SJSA1 (cell line): ENCODE results near the gene AGPAT4. TPM values are rescaled to one million over a fixed set of nuclear protein-coding genes. Genes with fewer than 3 reads are reported as not detected.
A peak's percentile ranks its signal among the peaks of the same experiment; 100 is the strongest.

Experiments used
- DNase-seq, 2 experiments: peaks; one replicate each; pipeline ENCODE4 v3.0.0-alpha.2; 2015 to 2020; ENCODE audit warnings: low spot score in 2 of 2, low read depth in 1 of 2
- H3K27ac ChIP-seq: fragments of 250-450 bp; sonication (Bioruptor Pico); 2 replicates; pipeline ENCODE4 v1.5.1; 2020; ENCODE audit warnings: mild to moderate bottlenecking, moderate library complexity
- H3K27me3 ChIP-seq: fragments of 250-450 bp; sonication (Bioruptor Pico); replicated peaks from 2 replicates; pipeline ENCODE4 v1.5.1; 2020; ENCODE audit warnings: mild to moderate bottlenecking, moderate library complexity
- H3K36me3 ChIP-seq: fragments of 250-450 bp; sonication (Bioruptor Pico); 2 replicates; pipeline ENCODE4 v1.5.1; 2020; ENCODE audit warnings: mild to moderate bottlenecking
- H3K4me1 ChIP-seq: fragments of 250-450 bp; sonication (Bioruptor Pico); replicated peaks from 2 replicates; pipeline ENCODE4 v1.6.1; 2021; ENCODE audit warnings: mild to moderate bottlenecking
- H3K4me3 ChIP-seq: fragments of 250-450 bp; sonication (Bioruptor Pico); 2 replicates; pipeline ENCODE4 v1.5.1; 2020; ENCODE audit warnings: mild to moderate bottlenecking
- H3K9me3 ChIP-seq: fragments of 250-450 bp; sonication (Bioruptor Pico); replicated peaks from 2 replicates; pipeline ENCODE4 v1.5.1; 2020; ENCODE audit warnings: mild to moderate bottlenecking
- total RNA-seq: library from RNA; depleted of rRNA; stranded (reverse); fragments of >200 nt; shearing (Covaris generic); gene quantifications from 2 replicates; pipeline ENCODE4 v1.2.3, GENCODE V29; 2014

AGPAT4 gene
- total RNA-seq, 1 experiment from 2014 or later: 6.2 TPM

- Histone ChIP-seq H3K9me3 (no peaks in the 10 kb centered on the region), H3K4me3 (no peak overlapping the region), H3K36me3 (no peaks in the 10 kb centered on the region), H3K27ac (no peak overlapping the region), H3K4me1 (no peaks in the 10 kb centered on the region), H3K27me3 (no peaks in the 10 kb centered on the region)
- DNase-seq: no peak
Observed at GRCh38 chr6:161301338-161301737, 27.5 kb upstream of the AGPAT4 start.

GRCh38 chr6:161300823-161301222, 27.0 kb upstream of the AGPAT4 start:
- H3K4me1 ChIP-seq: no peaks in the 10 kb centered on the region
- no peak for DNase-seq

DNA sequence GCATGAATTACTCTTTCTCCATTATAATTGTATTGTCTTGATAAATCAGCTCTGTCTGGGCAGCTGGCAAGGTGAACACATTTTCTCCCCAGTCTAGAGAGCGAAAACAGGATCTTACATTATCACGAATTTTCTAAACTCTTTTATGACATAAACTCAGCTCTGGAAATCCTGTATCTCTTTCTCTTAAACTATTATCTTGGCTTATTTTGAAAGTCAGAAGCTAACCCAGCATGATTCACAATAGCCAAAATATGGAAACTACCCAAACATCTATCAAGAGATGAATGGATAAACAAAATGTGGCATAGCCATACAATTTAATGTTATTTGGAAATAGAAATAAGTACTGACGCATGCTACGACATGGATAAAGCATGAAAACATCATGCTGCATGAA, 25.9 kb upstream of the AGPAT4 start:
- no peaks in the 10 kb centered on the region for H3K9me3 ChIP-seq
- no peaks in the 10 kb centered on the region for H3K4me1 ChIP-seq
- DNase-seq: no peak
- H3K27me3 ChIP-seq: no peaks in the 10 kb centered on the region
- H3K27ac ChIP-seq: no peak overlapping the region
- no peaks in the 10 kb centered on the region for H3K36me3 ChIP-seq
- no peak overlapping the region for H3K4me3 ChIP-seq

More at GRCh38 chr6:161300823-161301222, 27.0 kb upstream of the AGPAT4 start:
- Histone ChIP-seq H3K27me3 (no peaks in the 10 kb centered on the region), H3K27ac (no peak overlapping the region), H3K9me3 (no peaks in the 10 kb centered on the region), H3K36me3 (no peaks in the 10 kb centered on the region), H3K4me3 (no peak overlapping the region)

DNA sequence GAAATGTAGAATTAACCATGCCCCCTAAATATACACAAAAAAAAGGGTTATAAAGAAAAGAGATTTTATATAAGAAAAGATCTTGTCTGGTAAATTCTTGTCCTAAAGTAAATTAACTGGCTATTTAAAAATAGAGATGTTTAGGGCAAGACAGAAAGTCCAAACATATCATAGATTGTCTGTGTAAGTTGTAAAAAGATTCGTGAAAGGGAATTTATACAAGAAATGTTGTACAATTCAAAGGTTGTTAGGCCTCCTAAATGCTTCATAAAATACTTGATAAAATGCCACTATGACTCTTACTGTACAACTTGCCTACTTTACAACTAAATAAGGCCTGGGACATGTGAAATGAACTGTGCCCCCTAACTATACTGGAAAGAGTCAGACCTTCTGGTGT, 21.9 kb upstream of the AGPAT4 start:
- Histone ChIP-seq H3K27me3 (no peaks in the 10 kb centered on the region), H3K4me3 (no peak overlapping the region), H3K27ac (no peak overlapping the region), H3K4me1 (no peaks in the 10 kb centered on the region), H3K9me3 (no peaks in the 10 kb centered on the region), H3K36me3 (no peaks in the 10 kb centered on the region)
- DNase-seq: no peak

DNA sequence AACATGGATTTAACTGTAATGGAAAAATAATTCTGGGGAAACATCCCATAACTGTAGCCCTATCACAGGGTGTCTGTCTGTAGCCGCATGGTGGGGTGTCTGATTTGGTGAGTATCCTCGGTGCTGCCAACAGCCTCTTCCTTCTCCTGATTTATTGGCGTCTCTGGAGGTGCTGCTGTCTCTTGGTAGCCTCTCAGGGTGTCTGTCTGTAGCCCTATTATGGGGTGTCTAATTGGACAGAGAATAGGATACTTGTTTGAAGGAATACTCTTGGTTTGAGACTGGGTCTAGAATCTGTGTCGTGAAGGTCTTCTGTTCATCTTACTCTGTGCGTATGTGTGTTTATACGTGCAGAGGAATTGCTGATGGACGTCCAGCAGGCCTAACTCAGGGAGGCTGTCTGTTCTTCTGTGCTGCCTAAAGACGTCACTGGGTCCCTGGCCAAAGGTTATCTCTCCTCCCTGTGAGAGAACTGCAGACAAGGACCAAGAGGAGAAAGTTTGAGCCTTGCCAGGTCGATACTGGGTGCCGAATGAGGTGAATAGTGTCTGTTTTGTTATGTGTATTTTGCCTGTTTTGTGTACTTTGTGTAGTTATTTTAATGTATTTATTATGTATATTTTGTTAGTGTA, 18.9 kb upstream of the AGPAT4 start:
- Histone ChIP-seq H3K27me3 (no peaks in the 10 kb centered on the region), H3K4me1 (no peaks in the 10 kb centered on the region), H3K27ac (no peak overlapping the region), H3K36me3 (no peaks in the 10 kb centered on the region), H3K9me3 (no peaks in the 10 kb centered on the region), H3K4me3 (no peak overlapping the region)
- DNase-seq: no peak

DNA sequence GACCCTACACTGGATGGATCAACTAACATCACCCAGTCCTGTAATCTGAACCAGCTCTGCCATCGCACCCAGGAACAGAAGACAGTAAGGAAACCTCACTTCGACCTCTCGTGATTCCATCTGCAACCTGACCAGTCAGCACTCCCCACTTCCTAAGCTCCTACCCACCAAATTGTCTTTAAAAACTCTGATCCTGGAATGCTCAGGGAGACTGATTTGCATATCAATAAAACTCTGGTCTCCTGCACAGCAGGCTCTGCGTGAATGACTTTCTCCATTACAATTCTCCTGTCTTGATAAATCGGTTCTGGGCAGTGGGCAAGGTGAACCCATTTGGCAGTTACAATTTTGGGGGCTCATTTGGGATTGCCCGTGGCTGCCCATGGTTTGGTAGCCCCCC, 18.3 kb upstream of the AGPAT4 start:
- no peak for DNase-seq
- H3K4me3 ChIP-seq: no peak overlapping the region
- no peak overlapping the region for H3K27ac ChIP-seq
- no peaks in the 10 kb centered on the region for H3K27me3 ChIP-seq
- H3K4me1 ChIP-seq: no peaks in the 10 kb centered on the region
- no peaks in the 10 kb centered on the region for H3K9me3 ChIP-seq
- no peaks in the 10 kb centered on the region for H3K36me3 ChIP-seq

- Histone ChIP-seq H3K36me3 (no peaks in the 10 kb centered on the region), H3K27ac (no peak overlapping the region), H3K27me3 (no peaks in the 10 kb centered on the region), H3K9me3 (no peaks in the 10 kb centered on the region), H3K4me3 (no peak overlapping the region), H3K4me1 (no peaks in the 10 kb centered on the region)
- DNase-seq: no peak
Observed at GRCh38 chr6:161290751-161291150, 16.9 kb upstream of the AGPAT4 start.

DNA sequence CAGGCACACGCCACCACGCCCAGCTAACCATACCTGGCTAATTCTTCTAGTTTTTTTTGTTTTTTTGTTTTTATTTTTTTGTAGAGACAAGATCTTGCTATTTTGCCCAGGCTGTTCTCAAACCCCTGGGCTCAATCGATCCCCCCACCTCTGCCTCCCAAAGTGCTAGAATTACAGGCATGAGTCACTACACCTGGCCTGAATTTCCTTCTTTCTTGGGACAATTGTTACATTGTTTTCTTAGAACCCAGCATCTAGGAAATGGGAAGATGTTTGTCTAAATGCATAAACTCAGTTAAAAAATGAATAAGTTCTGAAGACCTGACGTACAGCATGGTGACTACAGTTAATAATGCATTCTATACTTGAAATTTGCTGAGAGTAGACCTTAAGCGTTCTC, 10.8 kb upstream of the AGPAT4 start:
- Histone ChIP-seq H3K4me3 (no peak overlapping the region), H3K4me1 (no peaks in the 10 kb centered on the region), H3K27me3 (no peaks in the 10 kb centered on the region), H3K27ac (no peak overlapping the region), H3K36me3 (no peaks in the 10 kb centered on the region), H3K9me3 (0 out of 2 replicates have a peak, but pooled peaks cover 3% of the 10 kb centered on the region)
- no peak for DNase-seq

DNA sequence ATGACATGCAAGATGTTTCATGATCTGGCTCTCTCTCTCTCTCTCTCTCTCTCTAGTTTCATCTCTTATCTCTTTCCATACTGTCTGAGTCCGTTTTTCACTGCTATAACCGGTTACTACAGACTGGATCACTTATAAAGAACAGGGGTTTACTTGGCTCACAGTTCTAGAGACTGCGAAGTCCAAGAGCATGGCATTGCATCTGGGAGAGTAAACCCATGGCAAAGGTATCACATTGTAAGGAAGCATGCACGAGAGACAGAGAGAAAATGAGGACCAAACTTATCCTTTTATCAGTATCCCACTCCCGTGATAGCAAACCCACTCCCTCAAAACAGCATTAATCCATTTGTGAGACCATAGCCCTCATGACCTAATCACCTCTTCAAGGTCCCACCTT, 7.2 kb upstream of the AGPAT4 start:
- no peaks in the 10 kb centered on the region for H3K36me3 ChIP-seq
- no peak for DNase-seq
- 0 out of 2 replicates have a peak, but pooled peaks cover 3% of the 10 kb centered on the region for H3K9me3 ChIP-seq
- no peak overlapping the region for H3K27ac ChIP-seq
- no peaks in the 10 kb centered on the region for H3K4me1 ChIP-seq
- no peaks in the 10 kb centered on the region for H3K27me3 ChIP-seq
- H3K4me3 ChIP-seq: no peak overlapping the region

GRCh38 chr6:161279677-161280415, 6.0 kb upstream of the AGPAT4 start:
- Histone ChIP-seq H3K36me3 (no peaks in the 10 kb centered on the region), H3K9me3 (0 out of 2 replicates have a peak, but pooled peaks cover 3% of the 10 kb centered on the region), H3K4me1 (no peaks in the 10 kb centered on the region; the same call in 1 of the 2 replicates), H3K27me3 (no peaks in the 10 kb centered on the region), H3K27ac (no peak overlapping the region), H3K4me3 (no peak overlapping the region)
- DNase-seq: no peak

DNA sequence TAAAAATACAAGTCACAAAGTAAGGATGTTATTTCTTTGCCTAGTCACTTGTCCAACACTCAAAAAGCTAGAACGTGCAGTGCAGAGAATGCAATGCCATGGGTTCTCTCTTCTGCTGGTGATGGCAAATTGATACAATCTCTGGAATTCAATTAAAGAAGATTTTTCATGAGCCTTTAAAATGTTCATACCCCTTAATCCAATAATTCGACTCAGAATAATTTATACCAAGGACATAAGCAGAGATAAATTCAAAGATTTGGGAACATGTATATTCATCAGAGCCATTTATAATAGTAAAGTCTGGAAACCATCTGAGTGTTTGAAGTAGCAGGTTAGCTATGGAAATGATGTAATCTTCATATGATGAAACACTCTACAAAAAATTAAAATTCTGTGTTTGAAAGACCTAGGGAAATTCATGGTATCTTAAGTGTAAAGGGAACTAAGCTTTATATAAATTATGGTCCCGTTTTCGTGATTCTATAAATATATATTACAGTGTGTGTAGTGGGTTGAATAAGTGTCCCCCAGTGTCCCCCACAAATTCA, 2.8 kb upstream of the AGPAT4 start:
- DNase-seq: no peak
- 0 out of 2 replicates have a peak, but pooled peaks cover 3% of the 10 kb centered on the region for H3K9me3 ChIP-seq
- no peaks in the 10 kb centered on the region for H3K36me3 ChIP-seq
- H3K27me3 ChIP-seq: no peaks in the 10 kb centered on the region
- no peak overlapping the region for H3K4me3 ChIP-seq
- no peak overlapping the region for H3K27ac ChIP-seq
- peaks cover 15% of the 10 kb centered on the region for H3K4me1 ChIP-seq

DNA sequence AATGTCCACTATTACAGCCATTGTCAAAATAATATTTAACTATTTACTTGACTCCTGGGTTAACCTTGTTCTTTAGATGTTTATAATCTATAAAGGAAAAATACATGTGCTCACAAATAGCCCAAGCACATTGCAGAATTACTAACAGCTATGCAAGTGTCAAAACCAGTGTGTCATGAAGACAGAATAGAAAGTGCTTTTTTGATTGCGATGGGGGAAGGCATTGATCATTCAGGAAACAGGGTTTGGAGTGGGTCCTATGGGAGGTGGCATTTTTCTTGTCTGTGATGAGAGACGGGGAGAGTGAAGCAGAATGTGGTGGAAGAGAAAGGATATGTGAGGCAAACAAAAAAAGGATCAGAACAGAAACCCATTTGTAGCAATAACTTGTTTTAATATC, 1.0 kb upstream of the AGPAT4 start:
- Histone ChIP-seq H3K4me3 (no peak overlapping the region; the same call in 1 of the 2 replicates), H3K36me3 (peaks cover 9% of the 10 kb centered on the region; the same call in 1 of the 2 replicates), H3K9me3 (no peaks in the 10 kb centered on the region), H3K27me3 (no peaks in the 10 kb centered on the region), H3K27ac (no peak overlapping the region; the same call in 1 of the 2 replicates), H3K4me1 (peaks cover 15% of the 10 kb centered on the region)
- no peak for DNase-seq

- Histone ChIP-seq H3K27me3 (no peaks in the 10 kb centered on the region), H3K4me3 (peak overlapping the region; percentile 44), H3K4me1 (peaks cover 15% of the 10 kb centered on the region), H3K36me3 (peaks cover 13% of the 10 kb centered on the region; the same call in 1 of the 2 replicates), H3K27ac (peak overlapping the region; percentile 84), H3K9me3 (no peaks in the 10 kb centered on the region)
- no peak for DNase-seq
Observed at GRCh38 chr6:161274488-161274858, 612 bp upstream of the AGPAT4 start.

GRCh38 chr6:161273274-161273751, 548 bp downstream of the AGPAT4 start:
- H3K27ac ChIP-seq: peak overlapping the region; percentile 84
- H3K4me1 ChIP-seq: peaks cover 15% of the 10 kb centered on the region
- peak in 1 of 2 experiments; percentile 58 for DNase-seq
- H3K9me3 ChIP-seq: no peaks in the 10 kb centered on the region
- peak overlapping the region; percentile 44 for H3K4me3 ChIP-seq
- H3K27me3 ChIP-seq: no peaks in the 10 kb centered on the region
- peaks cover 14% of the 10 kb centered on the region for H3K36me3 ChIP-seq
